K562 (cell line): ENCODE results near the gene PRKAR1A. TPM values are rescaled to one million over a fixed set of nuclear protein-coding genes. Genes with fewer than 3 reads are reported as not detected.

ENCODE experiments used
- ATAC-seq: fragments of 200-7000 bp; cut with Tn5 transposase; 3 replicates; pipeline ENCODE4 v1.9.1; 2020; ENCODE audit warnings: moderate library complexity
- BruUV-seq: library from RNA; stranded (reverse); fragments of 400-500 nt; replicated peaks from 2 replicates; lab custom pipeline; 2021; lab: Mats Ljungman, UMichigan
- CTCF ChIA-PET: fragments of 300-600 bp; formaldehyde crosslinking; extraction: SDS; loops from one replicate; lab custom pipeline; 2021; ENCODE audit warnings: low intra/inter-chr PET ratio; lab: Yijun Ruan, JAX
- POLR2A ChIA-PET: fragments of 300-600, 350-650 bp; sonication (Branson Sonifier 250); formaldehyde crosslinking; extraction: SDS; loops from one replicate; lab custom pipeline; 2021; ENCODE audit warnings: antibody characterized with exemption, inconsistent platforms; lab: Yijun Ruan, JAX
- DNase-seq, 4 experiments: peaks; one replicate each; pipeline versions ENCODE4 v3.0.0 to v3.0.0-alpha.2; 2011 to 2018; ENCODE audit warnings: low spot score in 3 of 4, mixed read lengths in 3 of 4; ENCODE audit errors: extremely low read depth in 1 of 4
- FAIRE-seq: peaks from 2 replicates; lab custom pipeline; 2011; peaks lifted over from hg19 to GRCh38; lab: Jason Lieb, UNC
- H2AFZ ChIP-seq: 2 replicates; pipeline ENCODE4 v1.6.0; 2011; ENCODE audit warnings: low read depth, low read length, control low read depth, inconsistent platforms
- H3K27ac ChIP-seq: fragments of 200-600 bp; 3 replicates; pipeline ENCODE4 v1.8.0; 2011; ENCODE audit warnings: low read depth, mild to moderate bottlenecking, control low read depth, inconsistent platforms, low read length, moderate library complexity, mixed read lengths; ENCODE audit errors: extremely low read depth
- H3K27me3 ChIP-seq, 2 experiments: fragments of 300-600 bp in 1 of 2; 2 replicates in 1 of 2; 3 replicates in 1 of 2; pipeline versions ENCODE4 v1.6.0 to v1.8.0; 2011; ENCODE audit warnings: inconsistent platforms in 2 of 2, low read length in 2 of 2, mild to moderate bottlenecking in 1 of 2, mixed read lengths in 1 of 2, moderate library complexity in 1 of 2; ENCODE audit not compliant: control insufficient read depth in 2 of 2, insufficient read depth in 2 of 2
- H3K36me3 ChIP-seq: fragments of 300-600 bp; 3 replicates; pipeline ENCODE4 v1.8.0; 2011; ENCODE audit warnings: mild to moderate bottlenecking, low read length, inconsistent platforms; ENCODE audit not compliant: control insufficient read depth, insufficient read depth
- H3K4me1 ChIP-seq, 2 experiments: fragments of 200-600 bp in 1 of 2; replicated peaks in 1 of 2; 2 replicates in 1 of 2; 3 replicates in 1 of 2; pipeline versions ENCODE4 v1.5.1 to v1.8.0; 2011; ENCODE audit warnings: inconsistent platforms in 2 of 2, low read length in 2 of 2, mild to moderate bottlenecking in 1 of 2, mixed read lengths in 1 of 2, moderate library complexity in 1 of 2; ENCODE audit not compliant: control insufficient read depth in 2 of 2, insufficient read depth in 2 of 2
- H3K4me2 ChIP-seq: 2 replicates; pipeline ENCODE4 v1.6.1; 2011; ENCODE audit warnings: low read length, control low read depth, inconsistent platforms, mixed read lengths; ENCODE audit not compliant: insufficient read depth
- H3K4me3 ChIP-seq: fragments of 200-600 bp; sonication (generic), shearing (Covaris generic); 2 replicates; pipeline ENCODE4 v1.5.1; 2016; ENCODE audit warnings: control low read depth, inconsistent platforms
- H3K79me2 ChIP-seq: fragments of 200-600 bp; 3 replicates; pipeline ENCODE4 v1.8.0; 2011; ENCODE audit warnings: low read length, inconsistent platforms; ENCODE audit not compliant: control insufficient read depth, insufficient read depth
- H3K9ac ChIP-seq, 2 experiments: 2 replicates each; pipeline versions ENCODE4 v1.6.0 to v1.6.1; 2011; ENCODE audit warnings: low read depth in 2 of 2, low read length in 2 of 2, control low read depth in 1 of 2, inconsistent platforms in 1 of 2, mild to moderate bottlenecking in 1 of 2, mixed read lengths in 1 of 2; ENCODE audit not compliant: insufficient read depth in 1 of 2
- H3K9me1 ChIP-seq: one replicate; pipeline ENCODE4 v1.6.0; 2011; ENCODE audit warnings: inconsistent platforms, mild to moderate bottlenecking, low read length, moderate library complexity; ENCODE audit not compliant: control insufficient read depth, insufficient read depth
- H3K9me3 ChIP-seq: replicated peaks from 2 replicates; pipeline ENCODE4 v1.5.1; 2011; ENCODE audit warnings: low read depth, low read length, inconsistent platforms; ENCODE audit not compliant: control insufficient read depth, insufficient read depth
- H4K20me1 ChIP-seq: replicated peaks from 2 replicates; pipeline ENCODE4 v1.6.1; 2011; ENCODE audit warnings: low read length, inconsistent platforms, mixed read lengths; ENCODE audit not compliant: control insufficient read depth, insufficient read depth
- ASH1L ChIP-seq: fragments of 450-650 bp; IDR thresholded peaks from 2 replicates; pipeline ENCODE4 v1.6.1; 2018; ENCODE audit warnings: borderline replicate concordance, mild to moderate bottlenecking, low read depth; ENCODE audit not compliant: partially characterized antibody
- ATF7 ChIP-seq: fragments of 450-650 bp; IDR thresholded peaks from 2 replicates; pipeline ENCODE4 v1.7.1; 2014; ENCODE audit warnings: mild to moderate bottlenecking, moderate library complexity
- BRF1 ChIP-seq: IDR thresholded peaks from 3 replicates; pipeline ENCODE4 v1.6.1; 2011; ENCODE audit warnings: borderline replicate concordance, mild to moderate bottlenecking; ENCODE audit not compliant: insufficient read length; ENCODE audit errors: extremely low read depth
- ZNF583 ChIP-seq: fragments of 250-450 bp; sonication (Bioruptor Pico); IDR thresholded peaks from 2 replicates; pipeline ENCODE4 v1.4.0; 2020
- ZNF764 ChIP-seq: fragments of 250-450 bp; sonication (Bioruptor Pico); IDR thresholded peaks from 2 replicates; pipeline ENCODE4 v1.4.0; 2020; ENCODE audit warnings: low read depth, mild to moderate bottlenecking, moderate library complexity
- WGBS: fragments of 100-300 bp; shearing (Covaris generic); methylation state at CpG from one replicate; pipeline ENCODE4 v1.1.6; 2016; ENCODE audit warnings: low coverage, mixed read lengths; ENCODE audit not compliant: insufficient coverage; ENCODE audit errors: missing lambda C conversion rate; 5-methylcytosine and 5-hydroxymethylcytosine counted together
- in situ Hi-C: fragments of 300-500 bp; cut with MboI; formaldehyde crosslinking; loops from 4 replicates; pipeline ENCODE4 v1.15.0; 2018; ENCODE audit warnings: inconsistent platforms, mixed read lengths
- intact Hi-C: fragments of 100-400 bp; cut with micrococcal nuclease; formaldehyde crosslinking; loops from 2 replicates; pipeline ENCODE4 v1.14.2; 2022
- polyA plus RNA-seq, 8 experiments: library from polyadenylated mRNA; depleted of rRNA in 4 of 8; stranded (reverse) in 5 of 8; unstranded in 3 of 8; fragments of >200 nt; fragmentation: Nextera tagmentation in 2 of 8; fragmentation: Illumina TruSeq in 1 of 8; extraction: Ambion mirVana in 2 of 8; extraction: Trizol in 1 of 8; gene quantifications; 2 replicates each; pipeline versions ENCODE4 v1.2.1 to v1.2.3, GENCODE V29; 2011 to 2014; ENCODE audit warnings: inconsistent platforms in 1 of 8, missing spikeins in 1 of 8
- total RNA-seq, 7 experiments: library from RNA; depleted of rRNA in 6 of 7; stranded (reverse); fragments of >200 nt in 6 of 7; fragmentation: Illumina TruSeq in 2 of 7; extraction: Trizol in 2 of 7; gene quantifications; 2 replicates each; pipeline versions ENCODE4 v1.2.1 to v1.2.3, GENCODE V29; 2011 to 2021; ENCODE audit warnings: low replicate concordance in 1 of 7

PRKAR1A gene
- total and polyA plus RNA-seq, 9 of the 15 experiments (the other 6 are each of a cell fraction or from before 2014, with no cell fraction given) = 15.0 to 95.6 (median 67.5) TPM

DNA sequence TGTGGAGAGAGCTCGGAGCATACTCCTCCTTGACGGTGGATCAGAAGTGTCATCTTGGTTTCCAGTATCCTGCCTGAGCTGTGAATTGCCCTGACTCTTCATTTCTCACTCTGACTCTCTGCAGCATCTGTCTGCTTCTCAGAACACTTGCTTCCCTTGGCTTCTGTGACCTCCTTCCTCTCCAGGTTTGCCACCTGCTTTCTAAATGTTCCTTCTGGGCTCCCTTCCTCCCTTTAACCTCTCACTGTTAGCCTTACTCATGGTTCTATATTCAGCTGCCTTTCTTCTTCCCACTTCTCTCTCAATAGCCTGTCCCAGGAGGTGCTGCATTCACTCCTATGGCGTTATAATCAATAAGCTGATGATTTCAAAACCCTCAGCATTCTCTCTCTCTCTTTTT, 11.2 kb upstream of the PRKAR1A start:
- Histone ChIP-seq H3K4me3 (no peak overlapping the region), H3K9me1 (no peaks in the 10 kb centered on the region), H3K4me2 (no peak overlapping the region), H3K79me2 (no peaks in the 10 kb centered on the region), H3K27ac (no peak overlapping the region), H3K27me3 (no peaks in the 10 kb centered on the region; a peak in 1 of 5 replicates), H3K9me3 (no peaks in the 10 kb centered on the region; the same call in 1 of the 2 replicates), H3K9ac (no peak overlapping the region), H3K4me1 (peaks cover 0 to 10% of the 10 kb centered on the region in 2 experiments; a peak in 3 of 5 replicates), H3K36me3 (no peaks in the 10 kb centered on the region), H4K20me1 (no peaks in the 10 kb centered on the region), H2AFZ (no peak overlapping the region)
- intact Hi-C loops (no loop called here), in situ Hi-C loops (no loop called here)
- BruUV-seq = no TSS peak
- WGBS = 0% methylated on average over 3 of the region's 3 CpGs
- ATAC-seq (no peak), FAIRE-seq (no peak), DNase-seq (no peak)
- POLR2A ChIA-PET = interaction anchor here (1.0 kb wide), 1 partner anchor 11 kb away, joined by 3 read pairs; the partner anchor contains the start of gene PRKAR1A
- CTCF ChIA-PET = no interaction called here
- no peak for TF ChIP-seq ZNF764 (CRISPR knock-in tag)
- no peak for TF ChIP-seq ASH1L
- no peak for TF ChIP-seq ZNF583
- TF ChIP-seq ATF7 = no peak

DNA sequence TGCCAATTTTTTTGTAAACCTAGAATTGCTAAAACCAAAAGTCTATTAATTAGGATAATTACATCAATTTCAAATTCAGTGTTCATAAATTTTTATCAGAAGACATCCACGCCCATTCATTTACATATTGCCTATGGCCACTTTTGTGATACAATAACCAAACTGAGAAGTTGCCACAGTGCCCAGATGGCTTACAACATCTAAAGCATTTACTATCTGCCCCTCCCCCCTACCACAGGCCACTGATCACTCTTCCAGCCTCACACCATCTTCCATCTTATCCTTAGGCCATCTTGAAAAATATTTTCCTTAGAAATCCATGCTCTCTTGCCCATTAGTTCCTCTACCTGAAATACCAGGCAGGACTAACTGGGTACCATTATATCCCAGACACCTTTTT, 6.3 kb upstream of the PRKAR1A start:
- Histone ChIP-seq H3K9me1 (no peaks in the 10 kb centered on the region), H4K20me1 (no peaks in the 10 kb centered on the region), H3K36me3 (no peaks in the 10 kb centered on the region), H3K9ac (no peak overlapping the region), H3K27me3 (no peaks in the 10 kb centered on the region; a peak in 1 of 5 replicates), H3K4me3 (no peak overlapping the region), H3K79me2 (no peaks in the 10 kb centered on the region), H3K9me3 (no peaks in the 10 kb centered on the region), H3K4me2 (no peak overlapping the region), H3K4me1 (no peaks in the 10 kb centered on the region; a peak in 3 of 5 replicates), H2AFZ (no peak overlapping the region), H3K27ac (no peak overlapping the region)
- POLR2A ChIA-PET = no interaction called here
- DNase-seq (no peak), ATAC-seq (no peak), FAIRE-seq (no peak)
- WGBS = 14% methylated on average over 1 of the region's 1 CpG
- CTCF ChIA-PET = no interaction called here
- no TSS peak for BruUV-seq
- TF ChIP-seq BRF1 = no peak
- in situ Hi-C loops (no loop called here), intact Hi-C loops (no loop called here)
